ENCODE results near the gene AGPS.
"Not testable (repeated sequence)": the region's sequence is repeated elsewhere in the genome, so short reads cannot be mapped to it uniquely, and the experiment has no call there.

The AGPS gene

GRCh38 chr2:177385151-177385550 lies 7.4 kb upstream of the AGPS start:
- no peak for DNase-seq (ENCODE audit: low spot score)

- no peak for DNase-seq (ENCODE audit: low spot score)
These were observed 676 bp upstream of the AGPS start for GRCh38 chr2:177391822-177392372.

GRCh38 chr2:177393203-177393755 lies 706 bp downstream of the AGPS start:
- no peak for DNase-seq (ENCODE audit: low spot score)

GRCh38 chr2:177393824-177394593 lies 1.4 kb downstream of the AGPS start:
- DNase-seq (ENCODE audit: low spot score): no peak

GRCh38 chr2:177394594-177394973 lies 2.0 kb downstream of the AGPS start:
- DNase-seq (ENCODE audit: low spot score): no peak

GRCh38 chr2:177395351-177396065 lies 2.9 kb downstream of the AGPS start:
- DNase-seq (ENCODE audit: low spot score): no peak

GRCh38 chr2:177396703-177397460 lies 4.3 kb downstream of the AGPS start:
- no peak for DNase-seq (ENCODE audit: low spot score)

GRCh38 chr2:177397481-177398289 lies 5.1 kb downstream of the AGPS start:
- no peak for DNase-seq (ENCODE audit: low spot score)

GRCh38 chr2:177398290-177398683 lies 5.7 kb downstream of the AGPS start:
- no peak for DNase-seq (ENCODE audit: low spot score)

- no peak for DNase-seq (ENCODE audit: low spot score)
These were observed 6.2 kb downstream of the AGPS start for GRCh38 chr2:177398791-177399190.

- no peak for DNase-seq (ENCODE audit: low spot score)
These were observed 6.8 kb downstream of the AGPS start for GRCh38 chr2:177399376-177399775.

- no peak for DNase-seq (ENCODE audit: low spot score)
These were observed 7.9 kb downstream of the AGPS start for GRCh38 chr2:177400337-177400923.

- no peak for DNase-seq (ENCODE audit: low spot score)
These were observed 9.5 kb downstream of the AGPS start for GRCh38 chr2:177402096-177402495.

- DNase-seq (ENCODE audit: low spot score): no peak
These were observed 11.3 kb downstream of the AGPS start for GRCh38 chr2:177403838-177404237.

GRCh38 chr2:177404243-177404642 lies 11.7 kb downstream of the AGPS start:
- DNase-seq (ENCODE audit: low spot score): no peak

- DNase-seq (ENCODE audit: low spot score): no peak
These were observed 12.6 kb downstream of the AGPS start for GRCh38 chr2:177405029-177405692.

- no peak for DNase-seq (ENCODE audit: low spot score)
These were observed 13.6 kb downstream of the AGPS start for GRCh38 chr2:177406182-177406581.

- no peak for DNase-seq (ENCODE audit: low spot score)
These were observed 14.5 kb downstream of the AGPS start for GRCh38 chr2:177407031-177407430.

- not testable (repeated sequence) for DNase-seq (ENCODE audit: low spot score)
These were observed 18.1 kb downstream of the AGPS start for GRCh38 chr2:177410629-177411028.

- DNase-seq (ENCODE audit: low spot score): no peak
These were observed 21.1 kb downstream of the AGPS start for GRCh38 chr2:177413703-177414102.

Measured in globus pallidus (tissue), 1 donor.